Liver (tissue), 9 donors: ENCODE results near the gene NR2C2AP. TPM values are rescaled to one million over a fixed set of nuclear protein-coding genes. Genes with fewer than 3 reads are reported as not detected.

Experiments
- DNase-seq: peaks from one replicate; pipeline ENCODE4 v3.0.0-alpha.2; 2017; ENCODE audit warnings: low spot score
- H3K27ac ChIP-seq, 2 donors: one replicate each; pipeline ENCODE4 v1.7.0; 2013; ENCODE audit warnings: inconsistent platforms in 2 of 2, low read length in 2 of 2, control low read depth in 1 of 2, low read depth in 1 of 2, mild to moderate bottlenecking in 1 of 2
- H3K27me3 ChIP-seq, 4 donors: one replicate each; pipeline versions ENCODE4 v1.6.1 to v1.7.0; 2013; ENCODE audit warnings: low read length in 3 of 4, inconsistent platforms in 1 of 4, mild to moderate bottlenecking in 1 of 4, moderate library complexity in 1 of 4; ENCODE audit not compliant: control insufficient read depth in 4 of 4, insufficient read depth in 4 of 4
- H3K36me3 ChIP-seq, 4 donors: one replicate each; pipeline versions ENCODE4 v1.6.1 to v1.7.0; 2013; ENCODE audit warnings: low read length in 3 of 4, mild to moderate bottlenecking in 3 of 4, low read depth in 1 of 4, moderate library complexity in 1 of 4; ENCODE audit not compliant: control insufficient read depth in 4 of 4, insufficient read depth in 3 of 4
- H3K4me1 ChIP-seq, 4 donors: one replicate each; pipeline versions ENCODE4 v1.6.1 to v1.7.0; 2013; ENCODE audit warnings: low read length in 3 of 4, mild to moderate bottlenecking in 3 of 4, moderate library complexity in 1 of 4; ENCODE audit not compliant: control insufficient read depth in 4 of 4, insufficient read depth in 4 of 4
- H3K4me3 ChIP-seq, 3 donors: one replicate each; pipeline versions ENCODE4 v1.6.1 to v1.7.0; 2013; ENCODE audit warnings: low read length in 3 of 3, control low read depth in 1 of 3, low read depth in 1 of 3, mild to moderate bottlenecking in 1 of 3
- H3K9ac ChIP-seq, 2 donors: one replicate each; pipeline ENCODE4 v1.7.0; 2013; ENCODE audit warnings: low read length in 2 of 2, mild to moderate bottlenecking in 2 of 2, moderate library complexity in 2 of 2, control low read depth in 1 of 2, low read depth in 1 of 2
- H3K9me3 ChIP-seq, 4 donors: one replicate each; pipeline versions ENCODE4 v1.6.1 to v1.7.0; 2013; ENCODE audit warnings: low read length in 3 of 4; ENCODE audit not compliant: control insufficient read depth in 4 of 4
- ATF3 ChIP-seq: IDR thresholded peaks from 2 replicates; pipeline ENCODE4 v1.6.1; 2016; ENCODE audit warnings: antibody characterized with exemption
- CTCF ChIP-seq: fragments of 150-350 bp; IDR thresholded peaks from 2 replicates; pipeline ENCODE4 v1.5.1; 2017; ENCODE audit warnings: improper control_type of control experiment, low read depth, low read length; ENCODE audit not compliant: missing input control
- EGR1 ChIP-seq, 2 donors: IDR thresholded peaks; 2 replicates each; pipeline ENCODE4 v1.6.1; 2016 to 2018; ENCODE audit warnings: antibody characterized with exemption in 2 of 2, low read depth in 2 of 2
- FOXA1 ChIP-seq: IDR thresholded peaks from 2 replicates; pipeline ENCODE4 v1.6.1; 2016; ENCODE audit warnings: antibody characterized with exemption
- FOXA2 ChIP-seq: IDR thresholded peaks from 2 replicates; pipeline ENCODE4 v1.6.1; 2016; ENCODE audit warnings: antibody characterized with exemption
- GABPA ChIP-seq, 2 donors: IDR thresholded peaks in 1 of 2; conservative IDR thresholded peaks in 1 of 2; 2 replicates each; pipeline ENCODE4 v1.6.1; 2016; ENCODE audit warnings: antibody characterized with exemption in 2 of 2, mild to moderate bottlenecking in 1 of 2, moderate library complexity in 1 of 2
- HNF4A ChIP-seq, 2 donors: conservative IDR thresholded peaks; 2 replicates each; pipeline ENCODE4 v1.6.1; 2016; ENCODE audit warnings: antibody characterized with exemption in 2 of 2, mild to moderate bottlenecking in 2 of 2
- HNF4G ChIP-seq: IDR thresholded peaks from 2 replicates; pipeline ENCODE4 v1.6.1; 2016; ENCODE audit warnings: antibody characterized with exemption
- JUND ChIP-seq, 2 donors: IDR thresholded peaks; 2 replicates each; pipeline ENCODE4 v1.6.1; 2016; ENCODE audit warnings: antibody characterized with exemption in 2 of 2
- MAX ChIP-seq: IDR thresholded peaks from 2 replicates; pipeline ENCODE4 v1.6.1; 2016; ENCODE audit warnings: antibody characterized with exemption
- NR2F2 ChIP-seq: IDR thresholded peaks from 2 replicates; pipeline ENCODE4 v1.6.1; 2016; ENCODE audit warnings: antibody characterized with exemption
- RAD21 ChIP-seq, 2 donors: IDR thresholded peaks; 2 replicates each; pipeline ENCODE4 v1.6.1; 2016; ENCODE audit warnings: antibody characterized with exemption in 2 of 2, mild to moderate bottlenecking in 2 of 2
- REST ChIP-seq: IDR thresholded peaks from 2 replicates; pipeline ENCODE4 v1.6.1; 2016; ENCODE audit warnings: antibody characterized with exemption, mild to moderate bottlenecking
- RXRA ChIP-seq, 2 donors: IDR thresholded peaks; 2 replicates each; pipeline ENCODE4 v1.6.1; 2017 to 2018; ENCODE audit warnings: antibody characterized with exemption in 2 of 2, mild to moderate bottlenecking in 1 of 2
- SP1 ChIP-seq: IDR thresholded peaks from 2 replicates; pipeline ENCODE4 v1.6.1; 2018; ENCODE audit warnings: antibody characterized with exemption, mild to moderate bottlenecking
- TAF1 ChIP-seq: conservative IDR thresholded peaks from 2 replicates; pipeline ENCODE4 v1.6.1; 2016; ENCODE audit warnings: antibody characterized with exemption, mild to moderate bottlenecking
- YY1 ChIP-seq: IDR thresholded peaks from 2 replicates; pipeline ENCODE4 v1.6.1; 2016; ENCODE audit warnings: antibody characterized with exemption, mild to moderate bottlenecking
- ZBTB33 ChIP-seq: IDR thresholded peaks from 2 replicates; pipeline ENCODE4 v1.6.1; 2016; ENCODE audit warnings: antibody characterized with exemption
- WGBS: extraction: QIAGEN DNeasy Blood & Tissue Kit; methylation state at CpG from one replicate; pipeline ENCODE4 v1.1.7; 2013; 5-methylcytosine and 5-hydroxymethylcytosine counted together
- polyA plus RNA-seq, 2 donors: library from polyadenylated mRNA; stranded (reverse) in 1 of 2; unstranded in 1 of 2; fragments of 200-250 nt in 1 of 2; fragments of >200 nt in 1 of 2; fragmentation: Nextera tagmentation in 1 of 2; extraction: Ambion mirVana in 1 of 2; gene quantifications; one replicate each; pipeline versions ENCODE4 v1.2.1 to v1.2.3, GENCODE V29; 2013 to 2015
- total RNA-seq, 2 donors: library from RNA; depleted of rRNA; stranded (reverse); fragments of >200 nt; gene quantifications; one replicate each; pipeline ENCODE4 v1.2.3, GENCODE V29; 2014
- donor health status: healthy.
- donor health status: healthy.
- donor health status: healthy.
- donor health status: healthy.
- donor health status: healthy.

NR2C2AP gene
- total and polyA plus RNA-seq, 4 donors = 3.4 to 5.7 (median 4.1) TPM

- H3K4me3 ChIP-seq = no peak overlapping the region
- peaks cover 0 to 7% (median 3%) of the 10 kb centered on the region in 4 donors for H3K36me3 ChIP-seq
- no peaks in the 10 kb centered on the region for H3K27me3 ChIP-seq
- H3K27ac ChIP-seq = no peak overlapping the region
- no peak for DNase-seq
- H3K9me3 ChIP-seq = no peaks in the 10 kb centered on the region
- peaks cover 2 to 13% (median 9%) of the 10 kb centered on the region in 4 donors for H3K4me1 ChIP-seq
- WGBS = 78% methylated on average over 13 of the region's 13 CpGs
- H3K9ac ChIP-seq = no peak overlapping the region
- TF ChIP-seq FOXA2 = no peak
- no peak for TF ChIP-seq REST
- no peak for TF ChIP-seq ZBTB33
- TF ChIP-seq SP1 = no peak
- no peak for TF ChIP-seq MAX
- TF ChIP-seq YY1 = no peak
- no peak for TF ChIP-seq JUND (IDR thresholded peaks at IDR 0.05)
- no peak for TF ChIP-seq ATF3
- TF ChIP-seq HNF4G = no peak
- no peak for TF ChIP-seq RAD21 (IDR thresholded peaks at IDR 0.05)
- TF ChIP-seq GABPA (IDR thresholded peaks at IDR 0.05 in 1 of 2, conservative IDR thresholded peaks at IDR 0.05 in 1 of 2) = no peak
- no peak for TF ChIP-seq NR2F2
- no peak for TF ChIP-seq CTCF
- TF ChIP-seq HNF4A (conservative IDR thresholded peaks at IDR 0.05) = no peak
- TF ChIP-seq TAF1 = no peak
- no peak for TF ChIP-seq RXRA (IDR thresholded peaks at IDR 0.05)
- no peak for TF ChIP-seq EGR1 (IDR thresholded peaks at IDR 0.05; ENCODE audit: low read depth in 2 of 2)
- no peak for TF ChIP-seq FOXA1
These were observed 967 bp upstream of the NR2C2AP start for GRCh38 chr19:19204181-19204580.
